Urinary bladder (tissue), 4 donors: ENCODE measurements around the gene SC5D. TPM values are rescaled to one million over a fixed set of nuclear protein-coding genes. Genes with fewer than 3 reads are reported as not detected.

ENCODE experiments used
- DNase-seq: peaks from one replicate; pipeline ENCODE4 v3.0.0-alpha.2; 2015; ENCODE audit errors: extremely low spot score
- H3K27ac ChIP-seq: one replicate; pipeline ENCODE4 v1.5.1; 2013; ENCODE audit warnings: low read depth, mild to moderate bottlenecking, moderate library complexity
- H3K36me3 ChIP-seq: one replicate; pipeline ENCODE4 v1.6.1; 2013; ENCODE audit warnings: mild to moderate bottlenecking, moderate library complexity; ENCODE audit not compliant: insufficient read depth
- H3K4me1 ChIP-seq: one replicate; pipeline ENCODE4 v1.6.1; 2013; ENCODE audit warnings: mild to moderate bottlenecking, moderate library complexity; ENCODE audit not compliant: insufficient read depth
- H3K4me3 ChIP-seq: one replicate; pipeline ENCODE4 v1.5.1; 2013; ENCODE audit warnings: low read depth, low read length
- WGBS: extraction: QIAGEN DNeasy Blood & Tissue Kit; methylation state at CpG from one replicate; pipeline ENCODE4 v1.1.7; 2013; 5-methylcytosine and 5-hydroxymethylcytosine counted together
- polyA plus RNA-seq: library from polyadenylated mRNA; stranded (reverse); fragments of 200-250 nt; gene quantifications from one replicate; pipeline ENCODE4 v1.2.3, GENCODE V29; 2013
- total RNA-seq: library from RNA; depleted of rRNA; stranded (reverse); fragments of >200 nt; gene quantifications from one replicate; pipeline ENCODE4 v1.2.3, GENCODE V29; 2014
- donor health status: healthy with polysubstance abuse.
- donor health status: healthy.

SC5D gene
- total and polyA plus RNA-seq, 2 donors: 27.8 to 77.1 TPM

GRCh38 chr11:121268581-121268980 lies 24.0 kb upstream of the SC5D start:
- 20% methylated on average over 2 of the region's 2 CpGs for WGBS
- no peak for DNase-seq
- no peak overlapping the region for H3K4me3 ChIP-seq
- H3K4me1 ChIP-seq: no peaks in the 10 kb centered on the region
- no peaks in the 10 kb centered on the region for H3K36me3 ChIP-seq
- no peak overlapping the region for H3K27ac ChIP-seq

GRCh38 chr11:121270001-121270678 lies 22.4 kb upstream of the SC5D start:
- 35% methylated on average over 7 of the region's 7 CpGs for WGBS
- DNase-seq: no peak
- H3K36me3 ChIP-seq: no peaks in the 10 kb centered on the region
- H3K27ac ChIP-seq: no peak overlapping the region
- H3K4me1 ChIP-seq: no peaks in the 10 kb centered on the region
- no peak overlapping the region for H3K4me3 ChIP-seq

- H3K36me3 ChIP-seq: no peaks in the 10 kb centered on the region
- no peaks in the 10 kb centered on the region for H3K4me1 ChIP-seq
- DNase-seq: no peak
- 85% methylated on average over 4 of the region's 4 CpGs for WGBS
- H3K27ac ChIP-seq: no peak overlapping the region
- H3K4me3 ChIP-seq: no peak overlapping the region
Measured at GRCh38 chr11:121274332-121274991, 18.1 kb upstream of the SC5D start.

- H3K36me3 ChIP-seq: no peaks in the 10 kb centered on the region
- H3K27ac ChIP-seq: no peak overlapping the region
- WGBS: 98% methylated on average over 5 of the region's 5 CpGs
- no peak for DNase-seq
- no peak overlapping the region for H3K4me3 ChIP-seq
- H3K4me1 ChIP-seq: no peaks in the 10 kb centered on the region
Measured at GRCh38 chr11:121281698-121282097, 10.9 kb upstream of the SC5D start.

GRCh38 chr11:121282386-121282785 lies 10.2 kb upstream of the SC5D start:
- Histone ChIP-seq H3K27ac (no peak overlapping the region), H3K4me1 (no peaks in the 10 kb centered on the region), H3K36me3 (no peaks in the 10 kb centered on the region), H3K4me3 (no peak overlapping the region)
- WGBS: 57% methylated on average over 4 of the region's 4 CpGs
- no peak for DNase-seq

GRCh38 chr11:121282886-121283502 lies 9.6 kb upstream of the SC5D start:
- 84% methylated on average over 4 of the region's 4 CpGs for WGBS
- H3K36me3 ChIP-seq: no peaks in the 10 kb centered on the region
- DNase-seq: no peak
- no peaks in the 10 kb centered on the region for H3K4me1 ChIP-seq
- peak overlapping the region; percentile 57 for H3K27ac ChIP-seq
- no peak overlapping the region for H3K4me3 ChIP-seq

GRCh38 chr11:121291319-121291718 lies 1.3 kb upstream of the SC5D start:
- Histone ChIP-seq H3K36me3 (no peaks in the 10 kb centered on the region), H3K4me3 (no peak overlapping the region), H3K4me1 (no peaks in the 10 kb centered on the region), H3K27ac (no peak overlapping the region)
- DNase-seq: no peak
- WGBS: 88% methylated on average over 3 of the region's 3 CpGs

- Histone ChIP-seq H3K36me3 (no peaks in the 10 kb centered on the region), H3K4me3 (peak overlapping the region; percentile 43), H3K27ac (peak overlapping the region; percentile 75), H3K4me1 (no peaks in the 10 kb centered on the region)
- DNase-seq: peak; percentile 8
- 1% methylated on average over 19 of the region's 19 CpGs for WGBS
Measured at GRCh38 chr11:121291896-121292494, 576 bp upstream of the SC5D start.

GRCh38 chr11:121293288-121293594 lies 670 bp downstream of the SC5D start:
- Histone ChIP-seq H3K4me1 (no peaks in the 10 kb centered on the region), H3K27ac (peak overlapping the region; percentile 76), H3K4me3 (peak overlapping the region; percentile 59), H3K36me3 (no peaks in the 10 kb centered on the region)
- peak; percentile 10 for DNase-seq
- 1% methylated on average over 5 of the region's 5 CpGs for WGBS

GRCh38 chr11:121295246-121296029 lies 2.9 kb downstream of the SC5D start:
- no peaks in the 10 kb centered on the region for H3K36me3 ChIP-seq
- no peak for DNase-seq
- 90% methylated on average over 8 of the region's 8 CpGs for WGBS

GRCh38 chr11:121297872-121298271 lies 5.3 kb downstream of the SC5D start:
- Histone ChIP-seq H3K36me3 (no peaks in the 10 kb centered on the region), H3K4me1 (no peaks in the 10 kb centered on the region), H3K4me3 (no peak overlapping the region), H3K27ac (no peak overlapping the region)
- WGBS: 98% methylated on average over 5 of the region's 5 CpGs
- no peak for DNase-seq

More at GRCh38 chr11:121295246-121296029, 2.9 kb downstream of the SC5D start:
- Histone ChIP-seq H3K4me1 (no peaks in the 10 kb centered on the region), H3K4me3 (no peak overlapping the region), H3K27ac (no peak overlapping the region)

- no peak overlapping the region for H3K27ac ChIP-seq
- WGBS: 93% methylated on average over 5 of the region's 5 CpGs
- H3K4me1 ChIP-seq: no peaks in the 10 kb centered on the region
- DNase-seq: no peak
- H3K36me3 ChIP-seq: no peaks in the 10 kb centered on the region
- no peak overlapping the region for H3K4me3 ChIP-seq
Measured at GRCh38 chr11:121298774-121299173, 6.2 kb downstream of the SC5D start.

GRCh38 chr11:121299417-121299816 lies 6.8 kb downstream of the SC5D start:
- Histone ChIP-seq H3K4me1 (no peaks in the 10 kb centered on the region), H3K27ac (no peak overlapping the region), H3K4me3 (no peak overlapping the region), H3K36me3 (no peaks in the 10 kb centered on the region)
- no peak for DNase-seq
